Thymus (tissue), 11 donors: ENCODE measurements around the gene TBC1D25. TPM values are rescaled to one million over a fixed set of nuclear protein-coding genes. Genes with fewer than 3 reads are reported as not detected.
"Not testable (repeated sequence)": the region's sequence is repeated elsewhere in the genome, so short reads cannot be mapped to it uniquely, and the experiment has no call there.

Experiments used
- DNase-seq, 9 donors: peaks; one replicate each; pipeline ENCODE4 v3.0.0-alpha.2; 2013; ENCODE audit warnings: low spot score in 9 of 9, low read depth in 6 of 9, missing footprints in 1 of 9
- H3K27ac ChIP-seq, 2 donors: one replicate each; pipeline ENCODE4 v1.5.1; 2013; ENCODE audit warnings: control low read depth in 1 of 2, low read depth in 1 of 2, low read length in 1 of 2, mild to moderate bottlenecking in 1 of 2, moderate library complexity in 1 of 2
- H3K27me3 ChIP-seq, 2 donors: one replicate each; pipeline ENCODE4 v1.5.1; 2013; ENCODE audit warnings: low read length in 1 of 2; ENCODE audit not compliant: control insufficient read depth in 2 of 2, insufficient read depth in 1 of 2
- H3K36me3 ChIP-seq, 2 donors: one replicate each; pipeline ENCODE4 v1.5.1; 2013; ENCODE audit warnings: low read length in 1 of 2, mild to moderate bottlenecking in 1 of 2, moderate library complexity in 1 of 2; ENCODE audit not compliant: control insufficient read depth in 2 of 2, insufficient read depth in 2 of 2
- H3K4me1 ChIP-seq, 2 donors: one replicate each; pipeline ENCODE4 v1.5.1; 2013; ENCODE audit warnings: low read length in 2 of 2; ENCODE audit not compliant: control insufficient read depth in 2 of 2, insufficient read depth in 2 of 2
- H3K4me3 ChIP-seq, 2 donors: one replicate each; pipeline ENCODE4 v1.5.1; 2013; ENCODE audit warnings: low read length in 2 of 2, control low read depth in 1 of 2, mild to moderate bottlenecking in 1 of 2
- H3K9me3 ChIP-seq, 2 donors: one replicate each; pipeline ENCODE4 v1.5.1; 2013; ENCODE audit warnings: low read length in 1 of 2, mild to moderate bottlenecking in 1 of 2; ENCODE audit not compliant: control insufficient read depth in 2 of 2, insufficient read depth in 1 of 2
- whole genome bisulfite sequencing: extraction: QIAGEN DNeasy Blood & Tissue Kit; methylation state at CpG from one replicate; pipeline ENCODE4 v1.1.7; 2013; 5-methylcytosine and 5-hydroxymethylcytosine counted together
- polyA plus RNA-seq: library from polyadenylated mRNA; stranded (reverse); fragments of 200-250 nt; gene quantifications from one replicate; pipeline ENCODE4 v1.2.3, GENCODE V29; 2013
- total RNA-seq: library from RNA; stranded (reverse); fragments of 120-200 nt; gene quantifications from one replicate; pipeline ENCODE4 v1.2.4, GENCODE V29; 2013
- donor health status: healthy.

The TBC1D25 gene
- total and polyA plus RNA-seq, 2 donors, result 3.4 to 8.7 TPM

- no peaks in the 10 kb centered on the region for H3K27me3 ChIP-seq
- no peak overlapping the region for H3K4me3 ChIP-seq
- no peak overlapping the region for H3K27ac ChIP-seq
- peaks cover 0 to 9% of the 10 kb centered on the region in 2 donors for H3K36me3 ChIP-seq
- WGBS, result 99% methylated on average over 4 of the region's 4 CpGs
- H3K9me3 ChIP-seq, result peaks cover 0 to 4% of the 10 kb centered on the region in 2 donors
- DNase-seq, result no peak
- peaks cover 5 to 11% of the 10 kb centered on the region in 2 donors for H3K4me1 ChIP-seq
Measured at GRCh38 chrX:48513670-48514069, 25.8 kb upstream of the TBC1D25 start.

GRCh38 chrX:48514126-48514806 lies 25.2 kb upstream of the TBC1D25 start:
- WGBS, result 97% methylated on average over 16 of the region's 16 CpGs
- peaks cover 0 to 4% of the 10 kb centered on the region in 2 donors for H3K9me3 ChIP-seq

GRCh38 chrX:48514868-48515460 lies 24.6 kb upstream of the TBC1D25 start:
- WGBS, result 98% methylated on average over 9 of the region's 9 CpGs
- DNase-seq, result no peak
- Histone ChIP-seq H3K36me3 (peaks cover 0 to 9% of the 10 kb centered on the region in 2 donors), H3K4me3 (no peak overlapping the region), H3K4me1 (peaks cover 0 to 7% of the 10 kb centered on the region in 2 donors), H3K9me3 (peaks cover 0 to 4% of the 10 kb centered on the region in 2 donors), H3K27ac (no peak overlapping the region), H3K27me3 (no peaks in the 10 kb centered on the region)

More at GRCh38 chrX:48514126-48514806, 25.2 kb upstream of the TBC1D25 start:
- Histone ChIP-seq H3K4me3 (no peak overlapping the region), H3K27ac (no peak overlapping the region), H3K36me3 (peaks cover 0 to 9% of the 10 kb centered on the region in 2 donors), H3K4me1 (peaks cover 5 to 9% of the 10 kb centered on the region in 2 donors), H3K27me3 (no peaks in the 10 kb centered on the region)
- DNase-seq, result no peak

- Histone ChIP-seq H3K9me3 (peaks cover 0 to 4% of the 10 kb centered on the region in 2 donors), H3K27me3 (no peaks in the 10 kb centered on the region), H3K4me1 (peaks cover 3 to 15% of the 10 kb centered on the region in 2 donors), H3K4me3 (no peak overlapping the region), H3K36me3 (peaks cover 0 to 9% of the 10 kb centered on the region in 2 donors), H3K27ac (no peak overlapping the region)
- 98% methylated on average over 10 of the region's 10 CpGs for WGBS
- DNase-seq, result no peak
Measured at GRCh38 chrX:48515842-48516241, 23.7 kb upstream of the TBC1D25 start.

GRCh38 chrX:48516285-48516684 lies 23.2 kb upstream of the TBC1D25 start:
- no peaks in the 10 kb centered on the region for H3K27me3 ChIP-seq
- peaks cover 3 to 19% of the 10 kb centered on the region in 2 donors for H3K4me1 ChIP-seq
- H3K27ac ChIP-seq, result no peak overlapping the region
- H3K9me3 ChIP-seq, result peaks cover 0 to 4% of the 10 kb centered on the region in 2 donors
- peaks cover 0 to 9% of the 10 kb centered on the region in 2 donors for H3K36me3 ChIP-seq
- DNase-seq, result no peak
- no peak overlapping the region for H3K4me3 ChIP-seq
- WGBS, result 96% methylated on average over 10 of the region's 10 CpGs

- Histone ChIP-seq H3K9me3 (peaks cover 0 to 4% of the 10 kb centered on the region in 2 donors), H3K36me3 (peaks cover 0 to 9% of the 10 kb centered on the region in 2 donors), H3K27me3 (no peaks in the 10 kb centered on the region), H3K4me3 (no peak overlapping the region), H3K4me1 (peaks cover 3 to 19% of the 10 kb centered on the region in 2 donors), H3K27ac (no peak overlapping the region)
- 50% methylated on average over 5 of the region's 5 CpGs for WGBS
- DNase-seq, result no peak
Measured at GRCh38 chrX:48516987-48517386, 22.5 kb upstream of the TBC1D25 start.

GRCh38 chrX:48519481-48519880 lies 20.0 kb upstream of the TBC1D25 start:
- H3K27me3 ChIP-seq, H3K4me3 ChIP-seq, DNase-seq, H3K27ac ChIP-seq, H3K9me3 ChIP-seq, H3K36me3 ChIP-seq: not testable (repeated sequence)
- H3K4me1 ChIP-seq, result peaks cover 3 to 25% of the 10 kb centered on the region in 2 donors
- 80% methylated on average over 4 of the region's 4 CpGs for WGBS

GRCh38 chrX:48520455-48520854 lies 19.1 kb upstream of the TBC1D25 start:
- WGBS, result 77% methylated on average over 2 of the region's 2 CpGs
- H3K27ac ChIP-seq, result peak overlapping the region in 1 of 2 donors; percentile 79
- H3K4me1 ChIP-seq, result peaks cover 3 to 25% of the 10 kb centered on the region in 2 donors

GRCh38 chrX:48520976-48521352 lies 18.6 kb upstream of the TBC1D25 start:
- WGBS, result 46% methylated on average over 2 of the region's 2 CpGs
- no peaks in the 10 kb centered on the region for H3K27me3 ChIP-seq
- H3K4me1 ChIP-seq, result peaks cover 3 to 25% of the 10 kb centered on the region in 2 donors
- H3K4me3 ChIP-seq, result peak overlapping the region in 1 of 2 donors; percentile 69
- H3K27ac ChIP-seq, result peak overlapping the region in 1 of 2 donors; percentile 79
- H3K36me3 ChIP-seq, result no peaks in the 10 kb centered on the region
- H3K9me3 ChIP-seq, result no peaks in the 10 kb centered on the region
- no peak for DNase-seq

More at GRCh38 chrX:48520455-48520854, 19.1 kb upstream of the TBC1D25 start:
- H3K9me3 ChIP-seq, result no peaks in the 10 kb centered on the region
- no peak overlapping the region for H3K4me3 ChIP-seq
- peak in 2 of 9 donors; percentile 20 to 47 for DNase-seq
- H3K27me3 ChIP-seq, result no peaks in the 10 kb centered on the region
- H3K36me3 ChIP-seq, result no peaks in the 10 kb centered on the region
